Fibroblast of gingiva (primary cell): ENCODE measurements around the gene FSD1L.

Source experiments
- DNase-seq: peaks from one replicate; pipeline ENCODE4 v3.0.0-alpha.2; 2011; ENCODE audit warnings: low read depth

FSD1L gene

DNA sequence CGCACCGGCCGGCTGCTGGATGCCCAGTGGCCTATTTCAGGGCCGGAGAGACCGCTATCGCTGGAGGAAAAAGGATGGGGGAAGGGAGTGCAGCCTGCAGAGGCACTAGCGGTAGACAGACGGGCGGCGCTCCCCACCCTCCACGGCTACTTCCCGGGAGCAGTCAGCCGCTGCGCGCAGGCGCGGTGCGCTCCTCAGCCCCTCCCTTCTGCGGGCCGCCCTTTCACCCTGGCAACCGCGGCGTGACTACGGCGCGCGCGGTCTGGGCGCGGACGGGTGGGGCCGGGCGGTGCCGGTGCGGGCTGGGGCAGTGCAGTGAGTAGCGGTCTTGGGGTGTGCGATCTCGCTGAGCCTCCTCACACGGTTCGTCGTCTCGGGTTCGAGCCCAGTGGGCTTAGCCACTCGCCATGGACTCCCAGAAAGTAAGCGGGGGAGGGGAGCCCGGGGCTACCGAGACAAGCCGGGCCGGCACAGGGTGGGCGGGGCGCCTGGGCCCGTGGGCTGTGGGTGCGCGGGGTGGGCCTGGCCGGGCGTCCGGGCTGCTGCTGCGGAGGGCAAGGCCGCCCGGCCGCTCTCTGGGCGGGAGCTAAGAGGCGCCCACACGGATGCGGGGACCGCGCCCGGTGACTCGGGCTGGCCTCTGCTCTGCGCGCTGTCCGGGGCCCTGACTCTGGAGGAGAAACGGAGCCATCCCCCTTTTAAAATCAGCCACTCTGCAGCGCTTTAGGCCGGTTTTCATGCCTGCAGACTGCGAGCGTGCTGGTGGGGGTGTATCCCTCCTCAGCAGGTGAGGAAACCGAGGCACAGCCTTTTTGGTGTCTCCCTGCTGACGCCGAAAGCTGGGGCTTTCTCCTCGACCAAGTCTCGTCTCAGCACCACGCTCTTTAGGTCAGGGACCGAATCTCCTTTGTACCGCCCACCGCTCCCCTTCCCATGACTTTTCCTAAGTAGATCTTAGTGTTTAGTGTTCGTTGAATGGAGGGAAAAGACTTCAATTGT, at the start of gene FSD1L:
TSS of gene FSD1L (plus strand) at position 221 of the 999 bp plus-strand sequence. CDS start at position 408, 187 bp downstream.
- peak; percentile 90 for DNase-seq

DNA sequence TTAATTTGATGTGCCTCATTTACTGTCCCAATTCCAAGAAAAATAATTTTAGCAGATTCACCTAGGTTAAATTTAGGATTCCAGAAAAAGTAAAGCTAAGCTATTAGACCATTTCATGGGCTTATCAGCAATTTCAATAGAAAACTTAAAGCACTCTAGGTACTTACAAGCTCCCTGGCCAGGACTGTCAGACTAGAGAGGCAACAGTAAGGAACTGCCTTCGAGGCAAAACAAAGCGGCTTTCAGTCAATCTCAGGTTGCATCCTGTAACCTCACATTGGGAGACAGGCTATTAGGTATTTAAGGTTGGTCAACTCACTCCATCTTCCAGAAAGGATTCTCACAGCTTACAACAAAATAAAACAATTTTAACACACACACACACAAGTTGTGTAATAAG, 48.7 kb upstream of the FSD1L start:
- DNase-seq = no peak

DNA sequence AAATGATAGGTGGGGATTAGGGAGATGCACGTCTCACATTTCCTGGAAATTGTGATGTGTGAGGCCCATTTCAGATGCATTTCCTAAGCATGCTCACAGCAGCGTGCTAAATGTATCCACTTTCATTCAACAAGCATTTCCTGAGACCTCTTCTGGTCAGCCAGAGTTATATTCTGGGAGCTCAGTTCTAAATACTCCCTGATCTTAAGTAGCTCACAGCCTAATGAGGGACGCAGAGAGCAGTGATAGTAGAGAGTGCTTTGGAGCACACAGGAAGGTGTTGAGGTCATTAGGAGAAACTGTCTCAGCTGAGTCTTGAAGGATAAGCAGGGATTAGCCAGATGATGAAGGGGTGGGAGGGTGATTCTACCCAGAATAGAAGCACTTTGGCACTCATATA, 46.2 kb upstream of the FSD1L start:
- peak; percentile 46 for DNase-seq

DNA sequence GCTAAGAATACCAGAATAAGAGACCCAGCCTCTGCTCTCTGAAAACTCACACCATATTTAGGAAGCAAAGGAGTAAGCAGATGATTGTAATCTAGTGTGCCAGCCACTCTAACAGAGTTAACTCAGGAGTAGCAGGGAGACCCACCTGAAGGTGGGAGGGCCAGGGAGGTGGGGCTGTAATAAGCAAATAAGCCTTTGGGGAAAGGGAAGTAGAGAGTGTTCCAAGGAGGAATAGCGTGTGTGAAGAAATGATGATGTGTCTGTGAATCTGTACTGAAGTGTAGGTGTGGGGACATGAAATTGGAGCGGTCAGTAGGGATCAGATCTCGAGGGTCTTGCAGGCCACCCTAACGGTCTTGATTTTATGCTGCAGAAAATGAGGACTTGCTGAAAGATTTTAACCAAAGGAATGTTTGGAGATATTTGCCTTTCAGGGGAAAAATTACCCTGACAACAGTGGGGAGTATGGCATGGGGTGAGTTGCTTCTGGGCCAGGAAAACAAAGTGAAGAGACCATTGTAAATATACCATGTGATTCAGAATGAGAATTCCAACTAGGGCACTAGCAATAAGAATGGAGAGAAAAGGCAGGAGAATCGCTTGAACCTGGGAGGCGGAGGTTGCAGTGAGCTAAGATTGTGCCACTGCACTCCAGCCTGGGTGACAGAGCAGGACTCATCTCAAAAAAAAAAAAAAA, 44.1 kb upstream of the FSD1L start:
- no peak for DNase-seq

DNA sequence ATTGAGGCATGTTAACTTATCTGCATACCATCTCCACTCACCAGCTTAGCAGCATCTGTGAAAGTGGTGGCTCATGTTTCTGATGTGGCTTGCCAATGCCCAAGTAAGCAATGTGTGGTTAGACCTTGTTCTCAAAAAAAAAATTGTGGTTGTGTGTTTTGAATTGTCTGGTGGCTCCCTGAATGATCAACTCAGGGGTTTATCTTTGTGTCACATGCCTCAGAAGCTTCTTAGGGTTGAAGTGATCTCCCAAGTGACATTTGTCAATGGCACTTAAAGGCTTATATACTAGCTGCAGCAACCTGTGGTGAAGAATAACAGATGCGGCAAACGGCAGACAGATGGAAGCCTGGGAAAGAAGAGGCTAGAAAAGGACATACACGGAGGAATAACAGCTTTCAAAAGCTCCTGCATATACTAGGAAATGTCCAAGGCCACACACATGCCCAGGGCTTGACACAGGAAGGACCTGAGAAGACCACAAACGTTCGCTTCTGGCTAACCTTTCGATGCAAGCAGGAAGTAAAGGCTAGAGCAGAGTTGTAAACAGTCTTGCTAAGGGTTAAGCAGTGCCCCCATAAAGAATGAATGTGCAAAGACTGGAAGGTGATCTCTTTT, 42.2 kb upstream of the FSD1L start:
- peak; percentile 16 for DNase-seq

DNA sequence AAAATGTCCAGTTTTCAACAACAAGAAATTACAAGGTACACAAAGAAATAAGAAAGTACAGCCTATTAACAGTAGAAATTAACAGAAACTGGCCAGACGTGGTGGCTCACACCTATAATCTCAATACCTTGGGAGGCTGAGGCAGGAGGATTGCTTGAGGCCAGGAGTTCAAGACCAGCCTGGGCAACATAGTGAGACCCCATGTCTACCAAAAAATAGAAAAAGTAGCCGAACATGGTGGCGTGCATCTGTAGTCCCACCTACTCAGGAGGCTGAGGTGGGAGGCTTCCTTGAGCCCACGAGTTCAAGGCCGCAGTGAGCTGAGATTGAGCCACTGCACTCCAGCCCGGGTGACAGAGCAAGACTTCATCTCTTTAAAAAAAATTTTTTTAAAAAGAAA, 41.5 kb upstream of the FSD1L start:
- DNase-seq = no peak

DNA sequence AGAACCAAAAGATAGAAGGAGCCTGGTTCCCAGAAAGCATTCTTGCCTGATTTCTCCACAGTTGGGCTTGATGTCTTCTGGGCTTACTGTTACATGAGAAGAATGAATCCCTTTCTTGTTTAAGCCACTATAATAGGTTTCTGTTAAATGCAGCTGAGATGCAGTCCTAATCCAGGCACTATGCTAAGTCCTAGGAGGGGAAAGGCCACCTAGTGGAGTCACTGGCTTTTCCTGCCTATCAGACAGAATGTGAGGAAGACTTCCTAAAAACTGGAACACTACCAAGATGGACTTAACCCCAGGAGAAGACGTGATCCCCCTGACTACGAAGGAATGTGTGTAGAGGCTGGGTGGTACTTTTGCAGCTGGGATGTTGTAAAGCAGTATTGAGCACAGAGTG, 34.3 kb upstream of the FSD1L start:
- DNase-seq = peak; percentile 41

DNA sequence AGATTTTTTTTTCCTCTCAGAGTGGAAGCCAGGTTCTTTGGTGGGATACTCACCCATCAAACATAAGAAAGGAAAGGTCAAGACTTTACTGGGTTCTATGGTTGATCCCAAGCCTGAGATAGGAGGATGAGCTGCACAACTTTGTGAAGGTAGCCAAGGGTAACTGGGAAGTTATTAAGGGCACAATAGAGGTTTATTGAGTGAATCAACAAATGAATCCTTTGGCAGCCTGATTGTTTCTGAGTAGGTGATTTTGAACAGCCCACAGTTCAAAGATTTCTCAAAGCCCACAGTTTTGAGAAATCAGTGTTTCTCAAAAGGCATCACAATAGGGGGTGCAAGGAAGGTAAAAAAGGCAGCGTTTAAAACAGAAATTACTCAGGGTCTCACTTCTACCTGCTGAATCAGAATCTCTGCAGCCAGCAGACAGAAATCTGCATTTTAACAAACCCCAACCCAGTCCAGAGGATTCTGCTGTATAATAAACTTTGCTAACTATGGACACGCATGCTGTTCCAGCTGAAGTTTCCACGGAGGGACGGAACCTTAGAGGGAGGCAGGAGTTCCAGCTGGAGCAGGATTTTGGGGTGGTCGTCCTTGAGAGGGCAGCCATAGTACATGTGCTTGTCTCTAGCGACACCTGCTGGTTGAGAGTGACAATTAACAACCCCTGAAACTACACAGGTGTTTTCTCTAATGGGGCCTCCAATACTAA, 32.7 kb upstream of the FSD1L start:
- no peak for DNase-seq

DNA sequence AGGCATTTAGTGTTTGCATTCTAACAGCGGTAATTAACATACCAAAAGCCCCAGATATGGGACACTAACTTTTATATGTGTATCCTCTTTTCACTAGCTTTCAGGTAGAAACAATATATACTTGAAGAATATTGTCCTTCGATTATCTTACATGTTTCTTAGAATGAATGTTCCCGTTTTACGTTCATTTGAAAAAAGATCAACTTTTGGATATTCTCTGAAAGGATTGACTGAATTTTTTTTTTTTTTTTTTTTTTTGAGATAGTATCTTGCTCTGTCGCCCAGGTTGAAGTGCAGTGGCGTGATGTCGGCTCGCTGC, 32.2 kb upstream of the FSD1L start:
- no peak for DNase-seq

DNA sequence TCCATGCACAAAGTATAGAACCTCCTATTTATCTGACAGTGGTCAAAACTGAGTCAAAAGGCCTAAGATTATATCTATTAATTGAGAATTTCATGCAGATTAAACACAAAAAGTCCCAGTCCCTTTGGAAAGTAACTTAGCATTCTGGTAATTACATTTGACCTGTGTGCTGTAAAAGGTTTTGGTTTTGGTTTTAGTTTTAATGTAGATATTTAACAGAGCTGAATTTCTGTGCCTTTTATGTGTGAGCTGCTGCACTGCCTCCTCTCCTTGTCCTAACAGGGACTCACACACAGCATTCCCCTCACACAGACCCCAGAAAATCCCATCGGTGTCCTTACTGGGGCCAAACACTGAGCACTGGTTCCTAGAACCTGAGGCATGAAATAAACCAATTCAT, 31.0 kb upstream of the FSD1L start:
- DNase-seq = no peak

DNA sequence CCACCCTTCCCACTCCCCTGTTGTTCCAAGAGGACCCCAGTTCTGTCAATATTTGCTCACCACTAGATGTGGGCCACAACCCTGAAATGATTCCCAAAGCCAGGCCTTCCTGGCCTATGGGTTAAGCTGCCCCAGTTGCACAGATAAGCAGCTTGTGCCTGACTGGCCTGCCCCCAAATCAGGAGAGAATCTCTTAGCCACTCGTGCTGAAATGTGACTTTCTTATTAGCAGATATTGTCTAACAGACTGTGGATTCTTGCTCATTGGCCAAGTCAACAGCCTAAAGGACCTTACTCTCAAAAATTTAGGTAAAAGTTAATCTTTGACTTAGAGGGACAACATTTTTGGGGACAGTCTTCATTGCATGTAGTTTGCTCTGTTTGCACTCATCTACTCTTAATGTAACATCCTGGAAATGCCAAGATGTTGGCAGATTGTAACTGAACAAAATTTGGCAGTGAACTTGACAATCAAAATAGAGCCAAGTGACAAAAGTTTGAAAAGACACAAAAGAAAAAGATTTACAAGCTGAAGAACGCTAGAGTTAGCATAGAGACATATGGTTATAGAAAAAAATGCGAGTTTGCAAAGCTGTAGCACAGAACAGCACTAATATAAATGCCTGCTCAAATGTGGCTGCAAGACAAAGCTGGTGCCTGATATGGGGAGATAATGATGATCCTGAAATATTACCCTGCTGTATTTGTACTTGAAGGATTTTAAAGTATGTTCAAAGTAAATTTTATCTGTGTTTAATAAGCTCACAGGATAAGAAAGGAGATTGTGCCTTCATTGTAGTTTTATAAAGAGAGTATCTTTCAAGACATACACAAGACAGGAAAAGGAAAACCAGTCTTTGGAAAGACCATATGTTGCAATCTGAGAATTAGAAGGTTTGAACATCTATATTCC, 29.0 kb upstream of the FSD1L start:
- no peak for DNase-seq

DNA sequence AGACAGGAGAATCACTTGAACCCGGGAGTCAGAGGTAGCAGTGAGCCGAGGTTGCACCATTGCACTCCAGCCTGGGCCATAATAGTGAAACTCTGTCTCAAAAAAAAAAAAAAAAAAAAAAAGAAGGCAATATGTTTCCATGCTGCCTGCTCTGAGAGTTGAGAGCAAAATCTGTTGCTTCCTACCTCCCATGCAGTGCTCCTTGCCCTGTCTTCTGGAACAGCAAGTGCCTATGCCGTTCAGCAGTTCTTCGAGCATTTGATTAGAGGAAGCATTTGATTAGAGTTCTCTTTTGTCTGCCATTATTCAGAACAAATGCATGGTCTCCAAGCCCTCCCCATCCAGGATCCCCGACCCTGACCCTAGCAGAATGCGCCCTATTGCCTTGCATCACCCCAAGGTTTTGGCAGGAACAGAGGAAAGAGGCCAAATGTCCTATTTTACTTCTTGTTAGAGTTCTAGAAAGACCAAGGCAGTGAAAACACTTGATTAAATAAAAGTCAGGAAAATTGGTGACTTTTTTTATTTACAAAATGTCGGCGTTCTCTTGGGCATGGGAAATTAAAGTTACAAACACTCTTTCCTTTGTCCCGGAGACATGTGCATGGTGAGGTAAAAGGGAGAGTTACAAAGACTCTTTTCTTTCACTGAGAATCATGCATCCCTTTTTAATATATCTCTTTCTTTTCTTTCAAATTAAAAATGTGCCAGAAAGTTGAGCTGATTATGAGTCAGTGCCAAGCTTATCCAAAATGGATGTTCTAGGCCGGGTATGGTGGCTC, 27.8 kb upstream of the FSD1L start:
- no peak for DNase-seq

DNA sequence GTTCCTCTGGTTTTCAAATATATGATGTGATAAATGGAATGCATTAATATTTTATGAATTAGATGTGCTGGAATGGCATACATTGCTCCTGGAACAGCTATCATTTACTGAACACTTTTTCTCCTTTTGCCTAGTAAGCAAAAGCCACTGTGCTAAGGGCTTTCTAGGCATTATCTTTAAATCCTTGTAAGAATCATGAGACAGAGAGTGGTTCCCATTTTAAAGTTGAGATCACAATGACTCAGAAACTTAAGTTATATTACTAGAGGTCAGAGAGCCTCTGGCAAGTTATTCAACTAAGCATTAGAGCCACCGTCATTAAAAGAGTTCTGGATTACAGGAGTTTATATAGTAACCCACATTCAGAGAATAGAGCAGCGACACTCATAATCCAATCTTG, 26.7 kb upstream of the FSD1L start:
- DNase-seq = no peak

DNA sequence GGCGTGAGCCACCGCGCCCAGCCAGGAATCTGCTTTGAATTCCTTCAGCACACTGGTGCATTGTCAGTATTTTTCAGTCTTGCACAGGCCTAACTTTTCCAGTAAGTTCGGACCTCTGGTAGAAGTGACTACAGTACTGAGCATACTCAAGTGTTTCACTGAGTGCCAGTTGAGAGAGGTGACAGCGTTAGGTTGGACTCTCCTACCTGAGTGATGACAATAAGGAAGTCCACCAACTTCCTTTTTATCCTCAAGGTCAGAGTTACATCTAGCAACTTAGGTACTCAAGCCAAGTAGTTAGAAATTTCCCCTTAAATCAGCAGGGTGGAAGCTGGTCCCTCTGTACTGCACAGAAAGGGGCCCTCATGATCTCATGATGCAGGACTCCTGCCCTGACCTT, 26.0 kb upstream of the FSD1L start:
- no peak for DNase-seq

DNA sequence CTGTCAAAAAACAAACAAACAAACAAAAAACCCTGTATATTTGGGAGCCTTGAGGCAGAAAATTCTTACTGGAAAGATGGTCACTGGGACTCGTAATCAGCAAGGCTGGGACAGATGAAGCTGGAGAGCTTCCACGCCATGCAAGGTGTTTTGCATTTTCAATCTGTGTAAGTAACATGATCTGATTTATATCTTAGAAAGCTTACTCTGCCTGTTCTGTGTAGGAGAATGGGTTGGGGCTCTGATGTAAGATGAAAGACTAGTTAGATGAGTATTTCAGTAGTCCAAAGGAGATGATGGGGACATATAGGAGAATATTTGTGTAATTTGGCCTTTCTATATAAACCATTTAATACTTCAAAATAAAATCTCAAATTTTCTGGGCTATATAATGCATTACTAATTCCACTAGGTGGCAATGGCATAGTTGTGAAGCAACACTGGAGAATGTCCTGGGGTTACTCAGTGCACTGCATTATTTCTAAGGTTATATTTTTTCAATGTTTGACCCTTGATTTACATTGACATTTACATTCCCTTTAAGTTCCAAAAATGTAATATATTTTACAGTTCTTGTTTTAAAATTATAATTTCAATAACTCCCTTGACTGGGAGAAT, 21.9 kb upstream of the FSD1L start:
- DNase-seq = peak; percentile 11

DNA sequence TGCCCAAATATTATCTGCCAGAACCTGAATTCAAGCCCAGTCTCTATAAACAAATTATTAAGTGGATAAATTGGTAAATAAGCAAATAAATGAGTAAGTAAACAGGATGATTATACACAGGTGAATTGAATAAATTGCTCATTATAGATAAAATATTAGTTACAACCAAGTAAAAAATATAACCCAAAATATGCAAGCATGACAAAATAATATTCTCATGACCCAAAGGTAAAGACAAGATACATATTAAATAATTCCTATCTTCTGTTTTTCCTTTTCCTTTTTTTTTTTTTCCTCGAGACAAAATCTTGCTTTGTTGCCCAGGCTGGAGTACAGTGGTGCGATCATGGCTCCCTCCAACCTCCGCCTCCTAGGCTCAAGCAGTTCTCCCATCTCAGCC, 21.2 kb upstream of the FSD1L start:
- no peak for DNase-seq

DNA sequence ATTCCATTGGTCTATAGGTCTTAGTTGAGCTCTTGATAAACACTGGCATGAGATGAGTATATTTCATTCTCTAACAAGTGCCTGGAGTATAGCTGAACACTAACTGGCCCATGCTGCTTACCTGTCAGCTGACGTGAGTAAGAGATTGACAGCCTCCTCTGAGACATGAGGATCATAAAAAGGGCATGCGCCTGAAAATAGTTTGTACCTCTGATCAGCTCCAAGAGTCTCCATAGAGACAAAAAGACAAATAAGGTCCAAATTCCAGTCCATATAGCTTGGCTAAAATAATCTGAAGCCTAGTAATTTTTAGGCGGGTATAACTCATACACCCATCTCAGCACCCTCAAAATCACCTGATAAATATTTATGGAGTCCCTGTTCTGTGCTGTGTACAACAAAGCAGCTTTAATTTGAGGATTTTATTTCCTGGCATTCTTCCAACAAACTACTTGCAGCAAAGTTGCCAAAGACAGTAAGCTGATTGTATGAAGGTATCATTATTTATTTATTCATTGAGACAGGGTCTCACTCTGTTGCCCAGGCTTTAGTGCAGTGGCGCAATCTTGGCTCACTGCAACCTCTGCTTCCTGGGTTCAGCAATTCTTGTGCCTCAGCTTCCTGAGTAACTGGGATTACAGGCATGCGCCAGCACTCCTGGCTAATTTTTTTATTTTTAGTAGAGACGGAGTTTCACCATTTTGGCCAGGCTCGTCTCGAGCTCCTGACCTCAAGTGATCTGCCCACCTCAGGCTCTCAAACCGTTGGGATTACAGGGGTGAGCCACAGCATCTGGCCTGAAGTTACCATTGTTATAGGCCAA, 16.2 kb upstream of the FSD1L start:
- DNase-seq = no peak

DNA sequence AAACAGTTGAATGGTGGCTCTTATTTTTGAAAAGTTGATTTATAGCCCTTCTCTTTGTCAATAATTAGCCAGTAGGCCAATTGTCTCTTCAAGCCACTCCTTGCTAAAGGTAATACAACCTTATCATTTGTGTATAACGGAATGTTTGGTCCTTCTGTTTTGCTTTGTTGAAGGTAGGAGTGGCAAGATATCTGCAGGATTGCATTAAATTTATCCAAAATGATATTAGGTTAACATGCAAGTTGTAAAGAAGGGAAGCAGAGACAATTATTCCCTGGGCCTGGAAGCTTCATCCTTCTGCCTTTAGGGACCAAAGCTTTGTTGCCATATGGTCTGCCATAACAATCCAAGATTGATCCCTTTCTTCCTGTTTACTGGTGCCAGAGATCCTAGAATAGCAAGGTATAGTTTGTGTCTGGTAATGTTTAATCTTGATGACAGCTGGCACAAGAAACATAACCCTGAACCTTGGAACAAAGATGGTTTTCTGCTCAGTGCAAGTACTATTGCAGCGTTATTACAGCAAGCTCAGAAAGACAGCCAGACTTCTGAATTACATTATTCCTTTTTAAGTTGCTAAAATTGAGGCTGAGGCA, 15.5 kb upstream of the FSD1L start:
- DNase-seq = no peak

DNA sequence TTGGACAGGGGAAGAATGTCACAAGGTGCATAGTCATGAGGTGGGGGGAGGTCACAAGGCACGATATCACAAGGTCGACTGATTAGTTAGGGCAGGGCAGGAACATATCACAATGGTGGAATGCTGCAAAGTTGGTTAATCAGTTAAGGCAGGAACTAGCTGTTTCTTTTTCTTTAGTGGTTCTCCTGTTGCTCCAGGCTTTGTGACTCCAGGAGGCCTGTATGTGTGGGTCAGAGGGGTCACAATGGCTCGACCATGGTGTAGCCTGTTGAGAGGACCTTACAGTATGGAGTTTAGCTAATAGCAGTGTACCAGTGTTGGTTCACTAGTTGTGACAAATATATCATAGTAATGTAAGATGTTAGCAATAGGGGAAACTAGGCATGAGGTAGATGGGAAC, 12.4 kb upstream of the FSD1L start:
- no peak for DNase-seq
